H1 (cell line): ENCODE measurements around the gene HOXD12. TPM values are rescaled to one million over a fixed set of nuclear protein-coding genes. Genes with fewer than 3 reads are reported as not detected.

Experiments
- CTCF ChIA-PET: fragments of 300-600 bp; sonication (Branson Sonifier 250); formaldehyde crosslinking; loops from one replicate; lab custom pipeline; 2021; ENCODE audit not compliant: partially characterized antibody; lab: Charles Lee
- POLR2A ChIA-PET: fragments of 300-600 bp; sonication (Branson Sonifier 250); formaldehyde crosslinking; loops from one replicate; lab custom pipeline; 2021; ENCODE audit warnings: inconsistent platforms; ENCODE audit not compliant: partially characterized antibody; lab: Charles Lee
- DNase-seq, 2 experiments: peaks; one replicate each; pipeline versions ENCODE4 v3.0.0 to v3.0.0-alpha.2; 2010 to 2022; ENCODE audit warnings: low spot score in 2 of 2, low read depth in 1 of 2, mixed read lengths in 1 of 2
- FAIRE-seq: peaks from 2 replicates; lab custom pipeline; 2011; peaks lifted over from hg19 to GRCh38; lab: Jason Lieb, UNC
- H2AFZ ChIP-seq: 2 replicates; pipeline ENCODE4 v1.8.1; 2012; ENCODE audit warnings: low read length, inconsistent platforms
- H2AK5ac ChIP-seq: 2 replicates; pipeline ENCODE4 v1.6.1; 2013; ENCODE audit warnings: low read depth, low read length
- H2BK120ac ChIP-seq: replicated peaks from 2 replicates; pipeline ENCODE3; 2013; ENCODE audit warnings: low read depth, low read length, inconsistent platforms
- H2BK12ac ChIP-seq: 2 replicates; pipeline ENCODE4 v1.6.1; 2013; ENCODE audit warnings: low read depth, low read length
- H2BK15ac ChIP-seq: 2 replicates; pipeline ENCODE4 v1.6.1; 2013; ENCODE audit warnings: low read length
- H2BK20ac ChIP-seq: 2 replicates; pipeline ENCODE4 v1.6.1; 2013; ENCODE audit warnings: low read length
- H2BK5ac ChIP-seq: 2 replicates; pipeline ENCODE4 v1.6.1; 2013; ENCODE audit warnings: low read depth, low read length
- H3K14ac ChIP-seq: 2 replicates; pipeline ENCODE4 v1.6.1; 2013; ENCODE audit warnings: inconsistent platforms; ENCODE audit not compliant: insufficient read length
- H3K18ac ChIP-seq: 2 replicates; pipeline ENCODE4 v1.6.1; 2013; ENCODE audit warnings: low read length; ENCODE audit errors: extremely low read depth
- H3K23ac ChIP-seq: 2 replicates; pipeline ENCODE4 v1.6.1; 2013; ENCODE audit warnings: inconsistent platforms; ENCODE audit not compliant: insufficient read length
- H3K23me2 ChIP-seq: 2 replicates; pipeline ENCODE4 v1.6.1; 2013; ENCODE audit warnings: low read depth, low read length
- H3K27ac ChIP-seq: 2 replicates; pipeline ENCODE4 v1.6.1; 2011; ENCODE audit warnings: low read depth, low read length, inconsistent platforms
- H3K27me3 ChIP-seq, 4 experiments: replicated peaks in 1 of 4; 1 replicate in 1 of 4; 2 replicates in 3 of 4; pipeline versions ENCODE4 v1.6.1 to v1.8.1; 2011 to 2013; ENCODE audit warnings: low read length in 3 of 4, mild to moderate bottlenecking in 3 of 4, inconsistent platforms in 2 of 4, mixed read lengths in 2 of 4, moderate library complexity in 1 of 4; ENCODE audit not compliant: control insufficient read depth in 3 of 4, insufficient read depth in 3 of 4; ENCODE audit errors: extremely low read depth in 1 of 4
- H3K36me3 ChIP-seq, 4 experiments: 2 replicates each; pipeline versions ENCODE4 v1.6.1 to v1.8.1; 2011 to 2013; ENCODE audit warnings: mild to moderate bottlenecking in 4 of 4, low read length in 3 of 4, moderate library complexity in 2 of 4, control low read depth in 1 of 4, inconsistent platforms in 1 of 4; ENCODE audit not compliant: insufficient read depth in 4 of 4, control insufficient read depth in 2 of 4
- H3K4ac ChIP-seq: replicated peaks from 2 replicates; pipeline ENCODE3; 2013; ENCODE audit warnings: low read length, low read depth, mixed read lengths, inconsistent platforms; ENCODE audit not compliant: insufficient read length
- H3K4me1 ChIP-seq, 4 experiments: replicated peaks in 1 of 4; 1 replicate in 1 of 4; 2 replicates in 3 of 4; pipeline versions ENCODE4 v1.6.1 to v1.8.1; 2011 to 2013; ENCODE audit warnings: low read length in 3 of 4, inconsistent platforms in 2 of 4, mixed read lengths in 1 of 4; ENCODE audit not compliant: insufficient read depth in 4 of 4, control insufficient read depth in 3 of 4
- H3K4me2 ChIP-seq, 2 experiments: 2 replicates each; pipeline versions ENCODE4 v1.6.1 to v1.8.1; 2011 to 2013; ENCODE audit warnings: low read depth in 2 of 2, low read length in 2 of 2, control low read depth in 1 of 2, inconsistent platforms in 1 of 2, mild to moderate bottlenecking in 1 of 2; ENCODE audit not compliant: insufficient read depth in 1 of 2
- H3K4me3 ChIP-seq, 4 experiments: fragments of 200-600, 300-600 bp in 1 of 4; sonication (generic), shearing (Covaris generic), sonication (Bioruptor Twin) in 1 of 4; 2 replicates each; pipeline versions ENCODE4 v1.5.1 to v1.8.1; 2011 to 2016; ENCODE audit warnings: low read length in 4 of 4, low read depth in 3 of 4, control low read depth in 2 of 4, inconsistent platforms in 2 of 4, mild to moderate bottlenecking in 2 of 4, mixed read lengths in 1 of 4, moderate library complexity in 1 of 4; ENCODE audit not compliant: insufficient read depth in 2 of 4; ENCODE audit errors: extremely low read depth in 1 of 4
- H3K56ac ChIP-seq: replicated peaks from 2 replicates; pipeline ENCODE3; 2013; ENCODE audit warnings: low read depth, mild to moderate bottlenecking, mixed read lengths, low read length, inconsistent platforms; ENCODE audit not compliant: insufficient read length
- H3K79me1 ChIP-seq: 2 replicates; pipeline ENCODE4 v1.6.1; 2013; ENCODE audit warnings: low read depth, low read length, control low read depth
- H3K79me2 ChIP-seq, 2 experiments: 2 replicates each; pipeline versions ENCODE4 v1.6.1 to v1.8.1; 2012 to 2013; ENCODE audit warnings: low read length in 2 of 2, mild to moderate bottlenecking in 2 of 2, inconsistent platforms in 1 of 2; ENCODE audit not compliant: insufficient read depth in 2 of 2, control insufficient read depth in 1 of 2
- H3K9ac ChIP-seq, 4 experiments: replicated peaks in 1 of 4; 1 replicate in 1 of 4; 2 replicates in 3 of 4; pipeline versions ENCODE4 v1.6.1 to v1.8.1; 2011 to 2013; ENCODE audit warnings: low read depth in 3 of 4, low read length in 3 of 4, control low read depth in 2 of 4, mild to moderate bottlenecking in 2 of 4, moderate library complexity in 2 of 4, inconsistent platforms in 1 of 4; ENCODE audit errors: extremely low read depth in 1 of 4
- H3K9me3 ChIP-seq, 2 experiments: 2 replicates each; pipeline versions ENCODE4 v1.6.1 to v1.8.1; 2012 to 2013; ENCODE audit warnings: mild to moderate bottlenecking in 2 of 2, moderate library complexity in 2 of 2, control low read depth in 1 of 2, inconsistent platforms in 1 of 2, low read depth in 1 of 2, low read length in 1 of 2, mixed read lengths in 1 of 2; ENCODE audit not compliant: insufficient read depth in 2 of 2
- H4K20me1 ChIP-seq, 2 experiments: replicated peaks in 1 of 2; 2 replicates each; pipeline versions ENCODE3 to v1.8.1; 2011 to 2013; ENCODE audit warnings: inconsistent platforms in 2 of 2, low read length in 2 of 2, mild to moderate bottlenecking in 1 of 2; ENCODE audit not compliant: insufficient read depth in 2 of 2, control insufficient read depth in 1 of 2
- H4K5ac ChIP-seq: 2 replicates; pipeline ENCODE4 v1.6.1; 2013; ENCODE audit warnings: low read length, low read depth, mixed read lengths, inconsistent platforms; ENCODE audit not compliant: insufficient read length
- H4K8ac ChIP-seq: 2 replicates; pipeline ENCODE4 v1.8.0; 2013; ENCODE audit warnings: mild to moderate bottlenecking, moderate library complexity, low read length, inconsistent platforms; ENCODE audit not compliant: insufficient read depth; ENCODE audit errors: extremely low read depth
- H4K91ac ChIP-seq: replicated peaks from 2 replicates; pipeline ENCODE3; 2013; ENCODE audit warnings: low read length, mixed read lengths, inconsistent platforms; ENCODE audit not compliant: insufficient read length
- CBX8 ChIP-seq: fragments of 300-800, 300-1000 bp; sonication (generic); IDR thresholded peaks from 2 replicates; pipeline ENCODE4 v1.7.1; 2016; ENCODE audit warnings: low read depth, low read length, borderline replicate concordance
- EZH2 ChIP-seq: fragments of 200-600 bp; sonication (generic); IDR thresholded peaks from 2 replicates; pipeline ENCODE4 v1.7.1; 2012; ENCODE audit warnings: low read depth, mild to moderate bottlenecking, moderate library complexity, low read length, inconsistent platforms; ENCODE audit not compliant: severe bottlenecking
- GTF2F1 ChIP-seq: IDR thresholded peaks from 2 replicates; pipeline ENCODE4 v1.6.1; 2012; ENCODE audit warnings: low read depth, low read length, improper control_type of control experiment, borderline replicate concordance
- KDM4A ChIP-seq: IDR thresholded peaks from one replicate; pipeline ENCODE4 v1.7.1; 2012; ENCODE audit warnings: low read depth, mild to moderate bottlenecking, moderate library complexity, low read length, inconsistent platforms; ENCODE audit not compliant: severe bottlenecking
- MAFK ChIP-seq: IDR thresholded peaks from 2 replicates; pipeline ENCODE4 v1.6.1; 2012; ENCODE audit warnings: low read depth, mild to moderate bottlenecking, improper control_type of control experiment, low read length
- POU5F1 ChIP-seq: IDR thresholded peaks from 2 replicates; pipeline ENCODE4 v1.6.1; 2011; ENCODE audit warnings: low read depth, mild to moderate bottlenecking, low read length, moderate library complexity
- SAP30 ChIP-seq: fragments of 300-600 bp; sonication (generic); IDR thresholded peaks from 2 replicates; pipeline ENCODE4 v1.7.1; 2012; ENCODE audit warnings: low read length, moderate library complexity, mild to moderate bottlenecking, inconsistent platforms; ENCODE audit not compliant: insufficient read depth, insufficient replicate concordance
- SRF ChIP-seq: IDR thresholded peaks from 2 replicates; pipeline ENCODE4 v1.6.1; 2011; ENCODE audit warnings: mild to moderate bottlenecking, low read depth, low read length, moderate library complexity
- TBP ChIP-seq: IDR thresholded peaks from 2 replicates; pipeline ENCODE4 v1.6.1; 2011; ENCODE audit warnings: low read depth, low read length, improper control_type of control experiment
- TCF12 ChIP-seq: IDR thresholded peaks from 2 replicates; pipeline ENCODE4 v1.6.1; 2011; ENCODE audit warnings: low read depth, mild to moderate bottlenecking, low read length
- WGBS, 2 experiments: shearing (Covaris generic) in 1 of 2; methylation state at CpG; one replicate each; pipeline versions ENCODE4 v1.1.6 to v1.1.7; 2013 to 2015; ENCODE audit warnings: low lambda C conversion rate in 2 of 2, mixed read lengths in 2 of 2, inconsistent platforms in 1 of 2, low coverage in 1 of 2, missing lambda C conversion rate in 1 of 2; ENCODE audit not compliant: insufficient replicate concordance in 2 of 2, insufficient coverage in 1 of 2, insufficient read length in 1 of 2; ENCODE audit errors: extremely low coverage in 1 of 2, missing lambda C conversion rate in 1 of 2; 5-methylcytosine and 5-hydroxymethylcytosine counted together
- polyA plus RNA-seq, 7 experiments: library from polyadenylated mRNA; depleted of rRNA in 3 of 7; stranded (reverse) in 5 of 7; unstranded in 2 of 7; fragments of >200 nt in 5 of 7; fragments of 200-250 nt in 2 of 7; gene quantifications; 1 replicate in 5 of 7; 2 replicates in 1 of 7; 4 replicates in 1 of 7; pipeline versions ENCODE4 v1.2.1 to v1.2.3, GENCODE V29; 2011 to 2013; ENCODE audit warnings: missing spikeins in 2 of 7, mixed read lengths in 2 of 7
- total RNA-seq: library from RNA; stranded (reverse); fragmentation: NEBNext Ultra II Directional; extraction: Animal tissue kit (Norgen Biotek cat#: 25700); gene quantifications from 2 replicates; pipeline ENCODE4 v1.2.1, GENCODE V29; 2021
- TF ChIP-seq, protein P1 (sequence below): IDR thresholded peaks from 2 replicates; pipeline ENCODE4 v1.6.1; 2012; ENCODE audit warnings: inconsistent platforms

Gene HOXD12
- total and polyA plus RNA-seq, 2 of the 8 experiments (the other 6 are each of a cell fraction or from before 2014, with no cell fraction given): not detected

DNA sequence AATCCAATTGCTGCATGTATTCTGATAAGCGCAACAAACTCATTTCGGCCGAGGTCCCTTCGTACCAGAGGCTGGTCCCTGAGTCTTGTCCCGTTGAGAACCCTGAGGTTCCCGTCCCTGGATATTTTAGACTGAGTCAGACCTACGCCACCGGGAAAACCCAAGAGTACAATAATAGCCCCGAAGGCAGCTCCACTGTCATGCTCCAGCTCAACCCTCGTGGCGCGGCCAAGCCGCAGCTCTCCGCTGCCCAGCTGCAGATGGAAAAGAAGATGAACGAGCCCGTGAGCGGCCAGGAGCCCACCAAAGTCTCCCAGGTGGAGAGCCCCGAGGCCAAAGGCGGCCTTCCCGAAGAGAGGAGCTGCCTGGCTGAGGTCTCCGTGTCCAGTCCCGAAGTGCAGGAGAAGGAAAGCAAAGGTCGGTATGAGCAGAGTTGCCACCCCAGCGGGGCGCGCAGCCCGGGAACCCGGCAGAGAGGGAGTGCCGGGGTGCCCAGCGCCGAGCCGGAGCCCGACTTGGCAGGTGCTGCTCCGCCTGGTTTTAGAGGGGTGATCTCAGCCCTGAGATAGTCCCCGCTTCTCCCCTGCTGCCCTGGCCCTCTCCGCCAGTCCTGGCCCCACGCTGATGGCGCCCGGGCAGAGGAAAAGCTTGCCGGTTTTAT is 17.7 kb downstream of the HOXD12 start:
- Histone ChIP-seq H3K4me2 (no peak overlapping the region; a peak in 1 of 4 replicates), H3K4me1 (peaks cover 0 to 11% (median 2%) of the 10 kb centered on the region in 4 experiments; a peak in 4 of 7 replicates), H3K9ac (no peak overlapping the region), H3K79me1 (no peaks in the 10 kb centered on the region), H2AK5ac (no peak overlapping the region), H4K5ac (no peak overlapping the region), H3K14ac (no peak overlapping the region), H3K36me3 (peaks cover 0 to 19% (median 0%) of the 10 kb centered on the region in 4 experiments; a peak in 1 of 8 replicates), H2BK12ac (no peak overlapping the region), H4K8ac (no peak overlapping the region), H2BK20ac (no peak overlapping the region), H4K91ac (no peak overlapping the region), H2AFZ (no peak overlapping the region), H3K27me3 (peaks cover 92 to 100% (median 100%) of the 10 kb centered on the region in 4 experiments), H2BK15ac (no peak overlapping the region), H4K20me1 (peaks cover 21 to 35% of the 10 kb centered on the region in 2 experiments), H3K18ac (no peak overlapping the region), H3K23me2 (no peaks in the 10 kb centered on the region; the same call in 1 of the 2 replicates), H3K4ac (no peak overlapping the region), H3K4me3 (no peak overlapping the region), H3K79me2 (no peaks in the 10 kb centered on the region), H3K23ac (no peak overlapping the region), H2BK5ac (no peak overlapping the region), H3K9me3 (peaks cover 0 to 16% of the 10 kb centered on the region in 2 experiments; a peak in 2 of 4 replicates), H2BK120ac (no peak overlapping the region), H3K27ac (no peak overlapping the region), H3K56ac (no peak overlapping the region)
- no peak for TF ChIP-seq SAP30
- TF ChIP-seq, protein P1, sequence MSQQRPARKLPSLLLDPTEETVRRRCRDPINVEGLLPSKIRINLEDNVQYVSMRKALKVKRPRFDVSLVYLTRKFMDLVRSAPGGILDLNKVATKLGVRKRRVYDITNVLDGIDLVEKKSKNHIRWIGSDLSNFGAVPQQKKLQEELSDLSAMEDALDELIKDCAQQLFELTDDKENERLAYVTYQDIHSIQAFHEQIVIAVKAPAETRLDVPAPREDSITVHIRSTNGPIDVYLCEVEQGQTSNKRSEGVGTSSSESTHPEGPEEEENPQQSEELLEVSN: no peak
- TF ChIP-seq SRF: no peak
- no peak; the same call in 1 of the 2 replicates for TF ChIP-seq CBX8
- TF ChIP-seq POU5F1: no peak
- TF ChIP-seq EZH2: no peak
- no peak for TF ChIP-seq TCF12
- TF ChIP-seq KDM4A: no peak
- TF ChIP-seq GTF2F1: no peak
- no peak for TF ChIP-seq MAFK
- no peak for TF ChIP-seq TBP
- FAIRE-seq (no peak), DNase-seq (no peak)
- ChIA-PET POLR2A (no interaction called here), CTCF (interaction anchor here (1.1 to 5.1 kb wide), 9 partner anchors 10 to 520 kb away, joined by 3 to 19 read pairs (median 5); no protein-coding TSS in a partner anchor)
- WGBS, 2 experiments: 68% methylated on average over 40 of the region's 40 CpGs; no CpG with 5 or more reads in 1 of the 2 experiments
